Ishikawa (cell line): ENCODE results near the gene NSMCE1.

ENCODE experiments used
- CEBPB ChIP-seq: IDR thresholded peaks from 2 replicates; pipeline ENCODE4 v1.6.1; 2012
- CREB1 ChIP-seq: IDR thresholded peaks from 2 replicates; pipeline ENCODE4 v1.6.1; 2012; ENCODE audit warnings: low read depth
- EGR1 ChIP-seq: IDR thresholded peaks from 2 replicates; pipeline ENCODE4 v1.6.1; 2012
- EP300 ChIP-seq: IDR thresholded peaks from 2 replicates; pipeline ENCODE4 v1.6.1; 2012; ENCODE audit warnings: borderline replicate concordance
- FOXM1 ChIP-seq: IDR thresholded peaks from 2 replicates; pipeline ENCODE4 v1.6.1; 2012; ENCODE audit warnings: low read depth, borderline replicate concordance
- MAX ChIP-seq: IDR thresholded peaks from 2 replicates; pipeline ENCODE4 v1.6.1; 2012
- NFIC ChIP-seq: IDR thresholded peaks from 2 replicates; pipeline ENCODE4 v1.6.1; 2012
- RAD21 ChIP-seq: IDR thresholded peaks from 2 replicates; pipeline ENCODE4 v1.6.1; 2012; ENCODE audit warnings: low read depth
- REST ChIP-seq: IDR thresholded peaks from 2 replicates; pipeline ENCODE4 v1.6.1; 2012; ENCODE audit warnings: low read depth, mild to moderate bottlenecking
- TAF1 ChIP-seq: IDR thresholded peaks from 2 replicates; pipeline ENCODE4 v1.6.1; 2012; ENCODE audit warnings: low read depth, mild to moderate bottlenecking
- TCF12 ChIP-seq: IDR thresholded peaks from 2 replicates; pipeline ENCODE4 v1.6.1; 2012; ENCODE audit warnings: low read depth
- TEAD4 ChIP-seq: IDR thresholded peaks from 2 replicates; pipeline ENCODE4 v1.6.1; 2012
- USF1 ChIP-seq: IDR thresholded peaks from 2 replicates; pipeline ENCODE4 v1.6.1; 2012
- YY1 ChIP-seq: IDR thresholded peaks from 2 replicates; pipeline ENCODE4 v1.6.1; 2012; ENCODE audit warnings: low read depth
- ZBTB7A ChIP-seq: IDR thresholded peaks from 2 replicates; pipeline ENCODE4 v1.6.1; 2012; ENCODE audit warnings: low read depth

Gene NSMCE1

GRCh38 chr16:27268376-27269299, at the start of gene NSMCE1:
Gene NSMCE1 (minus strand): TSS chr16:27268772. CDS start chr16:27257570, 11,202 bp downstream.
- TF ChIP-seq REST (no peak), NFIC (no peak), RAD21 (no peak), TAF1 (peak; percentile 81), TCF12 (0 out of 2 replicates have a peak, but pooled peaks have one; percentile 35), CEBPB (no peak), MAX (peak; percentile 85), ZBTB7A (peak; percentile 77), CREB1 (peak; percentile 79), TEAD4 (no peak), EP300 (no peak), FOXM1 (no peak), EGR1 (no peak), USF1 (no peak), YY1 (peak; percentile 80)

GRCh38 chr16:27317738-27318391, 49.3 kb upstream of the NSMCE1 start:
- no peak for TF ChIP-seq TAF1
- no peak for TF ChIP-seq FOXM1
- TF ChIP-seq EGR1: no peak
- no peak for TF ChIP-seq USF1
- TF ChIP-seq NFIC: no peak
- TF ChIP-seq EP300: no peak

GRCh38 chr16:27317320-27317719, 48.7 kb upstream of the NSMCE1 start:
- TF ChIP-seq TEAD4 (no peak), CEBPB (no peak), EP300 (no peak), NFIC (no peak), USF1 (no peak), YY1 (no peak), EGR1 (no peak), MAX (no peak), FOXM1 (no peak)

GRCh38 chr16:27316038-27316680, 47.6 kb upstream of the NSMCE1 start:
- TF ChIP-seq NFIC (no peak), YY1 (no peak), MAX (no peak), REST (no peak), CREB1 (no peak)
